Thymus (tissue), 11 donors: ENCODE measurements around the gene ATP8A1. TPM values are rescaled to one million over a fixed set of nuclear protein-coding genes. Genes with fewer than 3 reads are reported as not detected.

Experiments
- DNase-seq, 9 donors: peaks; one replicate each; pipeline ENCODE4 v3.0.0-alpha.2; 2013; ENCODE audit warnings: low spot score in 9 of 9, low read depth in 6 of 9, missing footprints in 1 of 9
- H3K27ac ChIP-seq, 2 donors: one replicate each; pipeline ENCODE4 v1.5.1; 2013; ENCODE audit warnings: control low read depth in 1 of 2, low read depth in 1 of 2, low read length in 1 of 2, mild to moderate bottlenecking in 1 of 2, moderate library complexity in 1 of 2
- H3K27me3 ChIP-seq, 2 donors: one replicate each; pipeline ENCODE4 v1.5.1; 2013; ENCODE audit warnings: low read length in 1 of 2; ENCODE audit not compliant: control insufficient read depth in 2 of 2, insufficient read depth in 1 of 2
- H3K36me3 ChIP-seq, 2 donors: one replicate each; pipeline ENCODE4 v1.5.1; 2013; ENCODE audit warnings: low read length in 1 of 2, mild to moderate bottlenecking in 1 of 2, moderate library complexity in 1 of 2; ENCODE audit not compliant: control insufficient read depth in 2 of 2, insufficient read depth in 2 of 2
- H3K4me1 ChIP-seq, 2 donors: one replicate each; pipeline ENCODE4 v1.5.1; 2013; ENCODE audit warnings: low read length in 2 of 2; ENCODE audit not compliant: control insufficient read depth in 2 of 2, insufficient read depth in 2 of 2
- H3K4me3 ChIP-seq, 2 donors: one replicate each; pipeline ENCODE4 v1.5.1; 2013; ENCODE audit warnings: low read length in 2 of 2, control low read depth in 1 of 2, mild to moderate bottlenecking in 1 of 2
- H3K9me3 ChIP-seq, 2 donors: one replicate each; pipeline ENCODE4 v1.5.1; 2013; ENCODE audit warnings: low read length in 1 of 2, mild to moderate bottlenecking in 1 of 2; ENCODE audit not compliant: control insufficient read depth in 2 of 2, insufficient read depth in 1 of 2
- WGBS: extraction: QIAGEN DNeasy Blood & Tissue Kit; methylation state at CpG from one replicate; pipeline ENCODE4 v1.1.7; 2013; 5-methylcytosine and 5-hydroxymethylcytosine counted together
- polyA plus RNA-seq: library from polyadenylated mRNA; stranded (reverse); fragments of 200-250 nt; gene quantifications from one replicate; pipeline ENCODE4 v1.2.3, GENCODE V29; 2013
- total RNA-seq: library from RNA; stranded (reverse); fragments of 120-200 nt; gene quantifications from one replicate; pipeline ENCODE4 v1.2.4, GENCODE V29; 2013
- donor health status: healthy.

Gene ATP8A1
- total and polyA plus RNA-seq, 2 donors, result 25.0 to 30.9 TPM

DNA sequence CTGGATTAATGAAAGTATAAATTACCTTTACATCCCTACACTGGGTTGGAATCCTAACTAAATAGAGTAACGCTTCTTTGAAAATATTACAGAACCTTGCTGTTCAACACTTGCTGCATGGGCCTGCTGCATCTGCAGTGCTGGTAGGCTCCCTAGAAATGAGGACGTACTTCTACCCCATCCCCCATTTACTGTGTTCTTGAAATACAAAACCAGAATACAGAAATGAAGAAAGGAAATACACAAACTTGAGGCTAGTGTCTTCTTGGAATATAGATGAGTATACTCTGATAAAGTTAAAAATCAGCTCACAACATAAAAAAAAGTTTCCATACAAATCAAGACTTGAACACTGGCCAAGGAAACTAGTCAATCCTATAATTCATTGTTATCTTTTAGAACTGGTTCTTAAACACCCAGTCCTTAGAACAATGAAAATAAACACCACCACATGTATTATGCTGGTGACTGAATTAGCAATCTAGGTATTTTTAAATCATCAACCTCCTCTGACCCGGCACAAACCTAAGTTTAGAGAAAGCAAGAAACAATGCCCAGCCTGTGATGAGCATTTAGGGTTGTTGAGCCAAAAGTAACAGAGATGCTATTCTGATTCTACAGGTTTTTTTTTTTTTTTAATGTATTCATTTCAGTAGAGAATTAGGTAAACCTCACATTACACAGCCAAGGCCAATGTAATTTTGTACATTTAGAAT, 49.7 kb downstream of the ATP8A1 start:
- H3K27ac ChIP-seq, result no peak overlapping the region
- H3K36me3 ChIP-seq, result peaks cover 3 to 8% of the 10 kb centered on the region in 2 donors
- DNase-seq, result no peak
- H3K4me3 ChIP-seq, result no peak overlapping the region
- H3K4me1 ChIP-seq, result peaks cover 0 to 4% of the 10 kb centered on the region in 2 donors
- H3K27me3 ChIP-seq, result no peaks in the 10 kb centered on the region
- WGBS, result 90% methylated on average over 3 of the region's 3 CpGs
- H3K9me3 ChIP-seq, result no peaks in the 10 kb centered on the region

DNA sequence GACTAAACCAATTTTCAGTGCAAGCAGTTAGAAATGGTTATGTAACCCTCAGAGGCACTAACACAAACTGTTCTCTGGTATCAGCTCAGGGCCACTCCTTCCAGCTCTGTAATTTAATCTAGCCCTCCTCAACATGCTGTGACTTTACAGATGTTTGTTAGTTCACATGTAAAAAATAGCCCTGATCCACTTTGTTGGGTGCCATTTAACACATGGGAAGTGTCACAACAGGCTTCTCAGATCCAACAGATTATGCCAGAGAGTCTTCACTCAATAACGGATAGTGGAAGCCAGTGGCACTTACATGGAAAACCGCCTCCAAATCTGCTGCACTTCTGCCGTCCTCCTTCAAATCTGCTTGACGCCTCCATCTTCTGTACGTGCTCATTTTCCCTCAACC, 51.6 kb downstream of the ATP8A1 start:
- H3K27ac ChIP-seq, result no peak overlapping the region
- H3K27me3 ChIP-seq, result no peaks in the 10 kb centered on the region
- DNase-seq, result no peak
- H3K4me3 ChIP-seq, result no peak overlapping the region
- 93% methylated on average over 5 of the region's 5 CpGs for WGBS
- peaks cover 0 to 4% of the 10 kb centered on the region in 2 donors for H3K4me1 ChIP-seq
- peaks cover 0 to 5% of the 10 kb centered on the region in 2 donors for H3K36me3 ChIP-seq
- H3K9me3 ChIP-seq, result no peaks in the 10 kb centered on the region

DNA sequence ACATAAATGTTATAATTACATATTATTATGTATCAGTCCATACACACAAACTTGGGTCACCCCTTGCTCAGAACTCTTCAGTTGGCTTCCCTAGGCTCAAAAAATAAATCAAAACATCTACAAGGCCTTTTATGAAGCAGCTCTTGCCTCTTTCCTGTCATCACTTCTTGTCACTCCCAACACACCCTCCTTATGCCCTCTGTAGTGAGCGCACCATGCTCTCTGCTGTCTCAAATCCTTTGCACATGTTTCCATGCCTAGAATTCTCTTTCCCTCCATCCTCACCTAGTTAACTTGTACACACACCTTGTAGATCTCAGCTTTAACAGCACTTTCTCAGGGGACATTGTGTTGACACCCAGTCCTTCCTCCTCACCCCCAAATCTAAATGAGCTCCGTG, 53.0 kb downstream of the ATP8A1 start:
- Histone ChIP-seq H3K9me3 (no peaks in the 10 kb centered on the region), H3K36me3 (peaks cover 0 to 5% of the 10 kb centered on the region in 2 donors), H3K4me3 (no peak overlapping the region), H3K27ac (no peak overlapping the region), H3K27me3 (no peaks in the 10 kb centered on the region), H3K4me1 (peaks cover 0 to 4% of the 10 kb centered on the region in 2 donors)
- WGBS, result 97% methylated on average over 2 of the region's 2 CpGs
- DNase-seq, result no peak

DNA sequence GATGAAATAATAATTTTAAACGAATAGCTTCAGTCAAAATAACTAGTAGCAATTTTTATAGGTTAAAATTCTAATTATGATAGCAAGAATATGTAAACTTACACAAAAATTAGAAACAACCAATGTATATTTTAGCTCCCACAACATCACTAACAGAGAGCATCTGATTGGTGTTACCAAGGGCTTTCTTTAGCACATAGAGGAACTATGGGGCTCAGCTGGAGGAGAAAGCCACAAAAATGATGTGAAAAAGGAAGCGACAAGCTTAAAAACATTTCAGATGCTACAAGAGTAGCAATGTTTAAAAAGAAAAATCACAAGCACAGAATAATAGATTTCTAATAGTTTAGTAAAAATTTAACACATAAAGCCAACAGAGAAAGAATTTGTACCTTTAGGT, 56.3 kb downstream of the ATP8A1 start:
- Histone ChIP-seq H3K9me3 (no peaks in the 10 kb centered on the region), H3K36me3 (peaks cover 0 to 4% of the 10 kb centered on the region in 2 donors), H3K27ac (no peak overlapping the region), H3K4me3 (no peak overlapping the region), H3K4me1 (no peaks in the 10 kb centered on the region), H3K27me3 (no peaks in the 10 kb centered on the region)
- DNase-seq, result peak in 1 of 9 donors; percentile 37
- 63% methylated on average over 2 of the region's 2 CpGs for WGBS

DNA sequence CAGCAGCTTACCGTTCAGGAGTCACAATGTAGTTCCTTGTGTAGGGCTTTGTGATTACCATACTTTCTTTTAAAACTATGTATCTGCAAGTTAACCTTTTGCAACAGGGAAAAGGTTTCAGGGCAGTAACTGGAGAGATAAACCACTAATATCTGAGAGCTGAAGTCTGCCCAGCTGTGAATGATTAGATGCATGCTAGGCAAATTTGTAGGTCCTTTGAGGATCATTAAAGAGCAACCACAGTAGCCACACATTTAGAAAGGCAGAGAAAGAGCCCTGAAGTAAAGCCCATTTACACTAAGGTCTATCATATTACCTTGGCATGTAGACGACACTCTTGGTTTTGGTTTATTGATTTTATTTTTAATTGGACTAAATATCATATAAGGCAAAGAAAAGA, 60.0 kb downstream of the ATP8A1 start:
- no peaks in the 10 kb centered on the region for H3K9me3 ChIP-seq
- DNase-seq, result no peak
- H3K4me3 ChIP-seq, result no peak overlapping the region
- H3K4me1 ChIP-seq, result no peaks in the 10 kb centered on the region
- WGBS, result 96% methylated on average over 2 of the region's 2 CpGs
- H3K27me3 ChIP-seq, result no peaks in the 10 kb centered on the region
- no peak overlapping the region for H3K27ac ChIP-seq
- no peaks in the 10 kb centered on the region for H3K36me3 ChIP-seq

DNA sequence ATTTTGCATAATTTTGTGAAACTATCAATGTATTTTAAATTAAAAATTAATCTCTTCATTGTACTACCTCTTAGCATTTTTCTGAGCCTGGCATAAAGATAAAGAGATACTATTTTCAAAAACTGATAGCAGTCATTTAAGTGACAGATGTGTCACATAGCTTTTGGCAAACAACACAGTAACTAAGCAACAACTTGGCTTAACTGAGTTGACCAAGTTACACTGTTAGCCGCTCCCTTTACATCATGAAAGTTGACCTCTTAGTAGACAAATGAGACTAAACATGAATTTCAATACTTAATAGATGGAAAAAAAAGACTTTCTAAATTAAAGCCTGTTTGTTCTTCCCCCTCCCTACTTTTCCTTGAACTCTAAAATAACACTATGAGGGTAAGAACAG, 62.0 kb downstream of the ATP8A1 start:
- no peaks in the 10 kb centered on the region for H3K4me1 ChIP-seq
- no peak for DNase-seq
- no peaks in the 10 kb centered on the region for H3K36me3 ChIP-seq
- WGBS, result 100% methylated on average over 1 of the region's 1 CpG
- no peaks in the 10 kb centered on the region for H3K27me3 ChIP-seq
- no peak overlapping the region for H3K27ac ChIP-seq
- H3K4me3 ChIP-seq, result no peak overlapping the region
- no peaks in the 10 kb centered on the region for H3K9me3 ChIP-seq

DNA sequence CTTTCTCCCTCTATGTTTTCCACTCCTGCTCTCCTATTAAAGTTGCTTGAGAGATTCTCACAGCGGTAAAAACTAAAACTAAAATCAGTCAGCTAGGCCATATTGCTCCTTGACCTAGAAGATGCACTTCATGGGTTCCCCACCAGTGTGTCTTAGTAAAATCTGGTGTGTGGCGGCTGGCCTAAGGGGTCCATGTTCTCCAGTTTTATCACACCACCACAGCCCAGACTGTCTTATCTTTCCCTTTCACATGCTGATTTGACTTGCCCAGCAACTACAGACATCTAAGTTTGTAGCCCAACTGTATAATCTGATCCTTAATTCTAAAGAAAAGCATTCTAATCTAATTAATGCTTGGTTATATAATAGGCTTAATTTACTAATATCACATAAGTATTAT, 68.0 kb downstream of the ATP8A1 start:
- H3K36me3 ChIP-seq, result peaks cover 3 to 8% of the 10 kb centered on the region in 2 donors
- H3K4me3 ChIP-seq, result no peak overlapping the region
- no peak overlapping the region for H3K27ac ChIP-seq
- DNase-seq, result no peak
- H3K9me3 ChIP-seq, result no peaks in the 10 kb centered on the region
- H3K27me3 ChIP-seq, result no peaks in the 10 kb centered on the region
- H3K4me1 ChIP-seq, result no peaks in the 10 kb centered on the region
- over 99% methylated on average over 2 of the region's 2 CpGs for WGBS

DNA sequence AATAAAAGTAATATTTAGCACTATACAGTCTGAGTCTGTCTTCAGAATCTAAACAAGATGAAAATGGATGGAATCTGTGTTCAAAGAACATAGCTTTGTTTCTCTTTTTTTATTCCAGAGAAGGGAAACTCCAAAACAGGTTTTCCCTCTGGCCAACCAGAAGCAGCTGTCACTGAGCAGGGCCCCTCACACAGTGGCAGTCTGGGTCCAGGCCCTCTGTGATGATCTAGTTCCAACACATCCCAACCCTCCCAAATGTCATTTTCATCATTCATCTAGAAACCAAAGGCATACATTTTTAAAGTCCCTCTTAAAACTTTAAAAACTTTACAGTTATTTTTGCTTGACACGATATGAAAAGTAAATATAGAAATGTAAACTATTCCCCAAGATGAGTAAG, 70.1 kb downstream of the ATP8A1 start:
- DNase-seq, result no peak
- 94% methylated on average over 1 of the region's 1 CpG for WGBS
- Histone ChIP-seq H3K4me3 (no peak overlapping the region), H3K4me1 (no peaks in the 10 kb centered on the region), H3K27ac (no peak overlapping the region), H3K36me3 (peaks cover 6 to 8% of the 10 kb centered on the region in 2 donors), H3K27me3 (no peaks in the 10 kb centered on the region), H3K9me3 (no peaks in the 10 kb centered on the region)

DNA sequence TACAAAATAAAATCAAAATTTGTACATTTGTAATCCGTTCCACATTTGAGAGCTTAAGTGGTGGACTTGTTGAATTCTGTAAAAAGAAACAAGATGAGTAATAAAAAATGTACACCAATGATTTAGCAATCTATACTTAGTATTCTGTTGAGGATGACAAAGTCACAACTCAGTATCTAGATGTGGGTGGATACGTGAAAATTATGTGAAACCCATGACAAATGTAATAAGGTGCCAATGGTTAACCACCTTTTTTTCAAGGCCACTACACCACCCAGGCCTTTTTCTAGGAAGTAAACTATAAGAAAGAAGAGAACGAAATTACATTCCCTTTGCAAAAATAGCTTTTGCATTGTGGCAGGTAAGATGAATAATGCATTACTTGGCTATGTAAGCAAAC, 77.0 kb downstream of the ATP8A1 start:
- no peak for DNase-seq
- Histone ChIP-seq H3K9me3 (no peaks in the 10 kb centered on the region), H3K4me1 (no peaks in the 10 kb centered on the region), H3K36me3 (peaks cover 0 to 6% of the 10 kb centered on the region in 2 donors), H3K4me3 (no peak overlapping the region), H3K27ac (no peak overlapping the region), H3K27me3 (no peaks in the 10 kb centered on the region)
- WGBS, result 98% methylated on average over 3 of the region's 3 CpGs
